HEK293 (cell line): ENCODE data around the gene C14orf119.

Experiments
- CTCF ChIA-PET: fragments of 350-600 bp; formaldehyde crosslinking; extraction: SDS; loops from one replicate; lab custom pipeline; 2021; ENCODE audit warnings: antibody characterized with exemption; lab: Yijun Ruan, JAX
- POLR2A ChIA-PET: fragments of 300-600 bp; formaldehyde crosslinking; extraction: SDS; loops from one replicate; lab custom pipeline; 2020; ENCODE audit warnings: antibody characterized with exemption, inconsistent platforms; lab: Yijun Ruan, JAX
- H3K27ac ChIP-seq: fragments of 200-500 bp; sonication (Bioruptor generic); 2 replicates; pipeline ENCODE4 v1.5.1; 2014; ENCODE audit warnings: low read depth, low read length, control low read depth, inconsistent platforms; ENCODE audit errors: extremely low read depth
- H3K36me3 ChIP-seq, 2 experiments: fragments of 200-500 bp in 1 of 2; sonication (Bioruptor generic) in 1 of 2; 1 replicate in 1 of 2; 2 replicates in 1 of 2; pipeline ENCODE4 v1.5.1; 2014 to 2017; ENCODE audit warnings: inconsistent platforms in 2 of 2, low read length in 2 of 2; ENCODE audit not compliant: control insufficient read depth in 2 of 2, insufficient read depth in 1 of 2
- H3K4me1 ChIP-seq: fragments of 200-500 bp; sonication (Bioruptor generic); 2 replicates; pipeline ENCODE4 v1.5.1; 2014; ENCODE audit warnings: mild to moderate bottlenecking, low read length, inconsistent platforms; ENCODE audit not compliant: control insufficient read depth, insufficient read depth
- H3K4me3 ChIP-seq: 2 replicates; pipeline ENCODE4 v1.5.1; 2011; ENCODE audit warnings: low read depth, mild to moderate bottlenecking, control low read depth, low read length, moderate library complexity
- H3K9me3 ChIP-seq: fragments of 200-500 bp; sonication (Bioruptor generic); 2 replicates; pipeline ENCODE4 v1.5.1; 2014; ENCODE audit warnings: low read depth, low read length, inconsistent platforms; ENCODE audit not compliant: control insufficient read depth, insufficient read depth
- BCL6B ChIP-seq: fragments of 450-650 bp; formaldehyde crosslinking; IDR thresholded peaks from 2 replicates; pipeline ENCODE4 v1.5.1; 2017; ENCODE audit warnings: missing biosample characterization, missing genetic modification characterization
- RBAK ChIP-seq: fragments of 450-650 bp; formaldehyde crosslinking; IDR thresholded peaks from 2 replicates; pipeline ENCODE4 v1.5.1; 2016; ENCODE audit warnings: missing biosample characterization, missing genetic modification characterization
- SP2 ChIP-seq: fragments of 450-650 bp; formaldehyde crosslinking; IDR thresholded peaks from 2 replicates; pipeline ENCODE4 v1.5.1; 2016; ENCODE audit warnings: missing biosample characterization, missing genetic modification characterization
- ZBTB11 ChIP-seq: fragments of 450-650 bp; formaldehyde crosslinking; conservative IDR thresholded peaks from 2 replicates; pipeline ENCODE4 v1.5.1; 2016; ENCODE audit warnings: low read depth, missing biosample characterization, missing genetic modification characterization
- ZBTB8A ChIP-seq: fragments of 450-650 bp; formaldehyde crosslinking; IDR thresholded peaks from 2 replicates; pipeline ENCODE4 v1.5.1; 2016; ENCODE audit warnings: missing biosample characterization, missing genetic modification characterization
- ZNF16 ChIP-seq: fragments of 450-650 bp; formaldehyde crosslinking; IDR thresholded peaks from 2 replicates; pipeline ENCODE4 v1.5.1; 2016; ENCODE audit warnings: low read depth, missing biosample characterization, missing genetic modification characterization
- ZNF324 ChIP-seq: fragments of 450-650 bp; formaldehyde crosslinking; IDR thresholded peaks from 2 replicates; pipeline ENCODE4 v1.5.1; 2016; ENCODE audit warnings: missing biosample characterization, missing genetic modification characterization
- ZNF37A ChIP-seq: fragments of 450-650 bp; IDR thresholded peaks from 2 replicates; pipeline ENCODE4 v1.5.1; 2018; ENCODE audit warnings: missing biosample characterization, missing genetic modification characterization
- ZNF391 ChIP-seq: fragments of 450-650 bp; formaldehyde crosslinking; IDR thresholded peaks from 2 replicates; pipeline ENCODE4 v1.5.1; 2016; ENCODE audit warnings: low read depth, missing biosample characterization, missing genetic modification characterization, borderline replicate concordance
- ZNF555 ChIP-seq: fragments of 450-650 bp; formaldehyde crosslinking; conservative IDR thresholded peaks from 2 replicates; pipeline ENCODE4 v1.5.1; 2017; ENCODE audit warnings: missing biosample characterization, mild to moderate bottlenecking, missing genetic modification characterization, inconsistent platforms
- ZNF623 ChIP-seq: fragments of 450-650 bp; formaldehyde crosslinking; IDR thresholded peaks from 2 replicates; pipeline ENCODE4 v1.5.1; 2016; ENCODE audit warnings: missing biosample characterization, missing genetic modification characterization
- ZNF664 ChIP-seq: fragments of 450-650 bp; formaldehyde crosslinking; IDR thresholded peaks from 2 replicates; pipeline ENCODE4 v1.5.1; 2016; ENCODE audit warnings: missing biosample characterization, missing genetic modification characterization
- ZNF670 ChIP-seq: fragments of 450-650 bp; formaldehyde crosslinking; IDR thresholded peaks from 2 replicates; pipeline ENCODE4 v1.5.1; 2016; ENCODE audit warnings: missing biosample characterization, missing genetic modification characterization, low read depth
- ZNF76 ChIP-seq: fragments of 450-650 bp; formaldehyde crosslinking; IDR thresholded peaks from 2 replicates; pipeline ENCODE4; 2016; ENCODE audit warnings: low read depth, missing biosample characterization, missing genetic modification characterization, borderline replicate concordance
- ZNF843 ChIP-seq: fragments of 450-650 bp; formaldehyde crosslinking; IDR thresholded peaks from 2 replicates; pipeline ENCODE4 v1.5.1; 2016; ENCODE audit warnings: missing biosample characterization, missing genetic modification characterization
- ZSCAN16 ChIP-seq: fragments of 450-650 bp; formaldehyde crosslinking; IDR thresholded peaks from 2 replicates; pipeline ENCODE4 v1.5.1; 2016; ENCODE audit warnings: missing biosample characterization, missing genetic modification characterization
- ZSCAN23 ChIP-seq: fragments of 450-650 bp; formaldehyde crosslinking; IDR thresholded peaks from 2 replicates; pipeline ENCODE4 v1.5.1; 2016; ENCODE audit warnings: missing biosample characterization, missing genetic modification characterization
- TF ChIP-seq, protein P1 (sequence below): sonication (generic); formaldehyde crosslinking; IDR thresholded peaks from 2 replicates; pipeline ENCODE4 v1.8.1; 2022; ENCODE audit warnings: mild to moderate bottlenecking, moderate library complexity, missing genetic modification reagents
- TF ChIP-seq, protein P2 (sequence below): fragments of 450-650 bp; formaldehyde crosslinking; IDR thresholded peaks from 2 replicates; pipeline ENCODE4 v1.5.1; 2016; ENCODE audit warnings: missing biosample characterization, missing genetic modification characterization
- TF ChIP-seq, protein P3 (sequence below): fragments of 450-650 bp; formaldehyde crosslinking; IDR thresholded peaks from 2 replicates; pipeline ENCODE4 v1.5.1; 2017; ENCODE audit warnings: missing biosample characterization, missing genetic modification characterization

The C14orf119 gene

GRCh38 chr14:23060536-23061260, 34.6 kb upstream of the C14orf119 start:
- Histone ChIP-seq H3K4me1 (peaks cover 4% of the 10 kb centered on the region; the same call in 1 of the 2 replicates), H3K4me3 (no peak overlapping the region), H3K36me3 (peaks cover 39 to 69% of the 10 kb centered on the region in 2 experiments), H3K27ac (no peak overlapping the region), H3K9me3 (no peaks in the 10 kb centered on the region)
- POLR2A ChIA-PET = interaction anchor here (0.6 to 3.5 kb wide), 5 partner anchors 34 to 473 kb away, joined by 3 to 20 read pairs (median 6); partner anchors contain the start of genes ACIN1 and C14orf119
- CTCF ChIA-PET = interaction anchor here (0.7 to 16.2 kb wide), 7 partner anchors 8 to 131 kb away, joined by 3 to 469 read pairs (median 12); partner anchors contain the start of genes ACIN1, AJUBA and PRMT5
- no peak for TF ChIP-seq ZNF555 (tag by site-specific recombination)
- TF ChIP-seq BCL6B = no peak
- TF ChIP-seq, protein P1, sequence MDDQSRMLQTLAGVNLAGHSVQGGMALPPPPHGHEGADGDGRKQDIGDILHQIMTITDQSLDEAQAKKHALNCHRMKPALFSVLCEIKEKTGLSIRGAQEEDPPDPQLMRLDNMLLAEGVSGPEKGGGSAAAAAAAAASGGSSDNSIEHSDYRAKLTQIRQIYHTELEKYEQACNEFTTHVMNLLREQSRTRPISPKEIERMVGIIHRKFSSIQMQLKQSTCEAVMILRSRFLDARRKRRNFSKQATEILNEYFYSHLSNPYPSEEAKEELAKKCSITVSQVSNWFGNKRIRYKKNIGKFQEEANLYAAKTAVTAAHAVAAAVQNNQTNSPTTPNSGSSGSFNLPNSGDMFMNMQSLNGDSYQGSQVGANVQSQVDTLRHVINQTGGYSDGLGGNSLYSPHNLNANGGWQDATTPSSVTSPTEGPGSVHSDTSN (CRISPR knock-in tag) = no peak
- TF ChIP-seq ZNF76 (tag by site-specific recombination) = no peak
- TF ChIP-seq, protein P2, sequence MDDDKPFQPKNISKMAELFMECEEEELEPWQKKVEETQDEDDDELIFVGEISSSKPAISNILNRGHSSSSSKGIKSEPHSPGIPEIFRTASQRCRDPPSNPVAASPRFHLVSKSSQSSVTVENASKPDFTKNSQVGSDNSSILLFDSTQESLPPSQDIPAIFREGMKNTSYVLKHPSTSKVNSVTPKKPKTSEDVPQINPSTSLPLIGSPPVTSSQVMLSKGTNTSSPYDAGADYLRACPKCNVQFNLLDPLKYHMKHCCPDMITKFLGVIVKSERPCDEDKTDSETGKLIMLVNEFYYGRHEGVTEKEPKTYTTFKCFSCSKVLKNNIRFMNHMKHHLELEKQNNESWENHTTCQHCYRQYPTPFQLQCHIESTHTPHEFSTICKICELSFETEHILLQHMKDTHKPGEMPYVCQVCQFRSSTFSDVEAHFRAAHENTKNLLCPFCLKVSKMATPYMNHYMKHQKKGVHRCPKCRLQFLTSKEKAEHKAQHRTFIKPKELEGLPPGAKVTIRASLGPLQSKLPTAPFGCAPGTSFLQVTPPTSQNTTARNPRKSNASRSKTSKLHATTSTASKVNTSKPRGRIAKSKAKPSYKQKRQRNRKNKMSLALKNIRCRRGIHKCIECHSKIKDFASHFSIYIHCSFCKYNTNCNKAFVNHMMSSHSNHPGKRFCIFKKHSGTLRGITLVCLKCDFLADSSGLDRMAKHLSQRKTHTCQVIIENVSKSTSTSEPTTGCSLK (tag by site-specific recombination) = no peak
- no peak for TF ChIP-seq ZSCAN16
- TF ChIP-seq ZBTB11 (tag by site-specific recombination) = no peak
- no peak for TF ChIP-seq ZNF324 (tag by site-specific recombination)
- TF ChIP-seq ZNF843 (tag by site-specific recombination) = no peak
- no peak for TF ChIP-seq ZNF37A (tag by site-specific recombination)
- no peak for TF ChIP-seq ZNF670 (tag by site-specific recombination)
- no peak for TF ChIP-seq ZNF623 (tag by site-specific recombination)
- TF ChIP-seq ZNF664 = no peak
- no peak for TF ChIP-seq ZBTB8A (tag by site-specific recombination)
- TF ChIP-seq SP2 (tag by site-specific recombination) = no peak
- TF ChIP-seq ZNF391 = no peak
- no peak for TF ChIP-seq RBAK (tag by site-specific recombination)
- no peak for TF ChIP-seq ZNF16 (tag by site-specific recombination)
- TF ChIP-seq, protein P3, sequence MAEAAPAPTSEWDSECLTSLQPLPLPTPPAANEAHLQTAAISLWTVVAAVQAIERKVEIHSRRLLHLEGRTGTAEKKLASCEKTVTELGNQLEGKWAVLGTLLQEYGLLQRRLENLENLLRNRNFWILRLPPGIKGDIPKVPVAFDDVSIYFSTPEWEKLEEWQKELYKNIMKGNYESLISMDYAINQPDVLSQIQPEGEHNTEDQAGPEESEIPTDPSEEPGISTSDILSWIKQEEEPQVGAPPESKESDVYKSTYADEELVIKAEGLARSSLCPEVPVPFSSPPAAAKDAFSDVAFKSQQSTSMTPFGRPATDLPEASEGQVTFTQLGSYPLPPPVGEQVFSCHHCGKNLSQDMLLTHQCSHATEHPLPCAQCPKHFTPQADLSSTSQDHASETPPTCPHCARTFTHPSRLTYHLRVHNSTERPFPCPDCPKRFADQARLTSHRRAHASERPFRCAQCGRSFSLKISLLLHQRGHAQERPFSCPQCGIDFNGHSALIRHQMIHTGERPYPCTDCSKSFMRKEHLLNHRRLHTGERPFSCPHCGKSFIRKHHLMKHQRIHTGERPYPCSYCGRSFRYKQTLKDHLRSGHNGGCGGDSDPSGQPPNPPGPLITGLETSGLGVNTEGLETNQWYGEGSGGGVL (tag by site-specific recombination) = no peak
- TF ChIP-seq ZSCAN23 = no peak
